Endothelial cell of umbilical vein (primary cell): ENCODE results near the gene GLIS2. TPM values are rescaled to one million over a fixed set of nuclear protein-coding genes. Genes with fewer than 3 reads are reported as not detected.
"Not testable (repeated sequence)": the region's sequence is repeated elsewhere in the genome, so short reads cannot be mapped to it uniquely, and the experiment has no call there.

Experiments used
- BruUV-seq: library from RNA; stranded (reverse); fragments of 400-500 nt; replicated peaks from 2 replicates; lab custom pipeline; 2021; lab: Mats Ljungman, UMichigan
- CTCF ChIA-PET: fragments of 300-600, 350-600 bp; sonication (Branson Sonifier 250); formaldehyde crosslinking; loops from one replicate; lab custom pipeline; 2021; ENCODE audit warnings: antibody characterized with exemption, inconsistent platforms; lab: Charles Lee
- POLR2A ChIA-PET: fragments of 300-600, 350-600 bp; sonication (Branson Sonifier 250); formaldehyde crosslinking; loops from one replicate; lab custom pipeline; 2021; ENCODE audit warnings: antibody characterized with exemption, inconsistent platforms; lab: Charles Lee
- DNase-seq: peaks from one replicate; pipeline ENCODE4 v3.0.0-alpha.2; 2011; ENCODE audit warnings: low read depth, low spot score
- FAIRE-seq: peaks from 2 replicates; lab custom pipeline; 2011; peaks lifted over from hg19 to GRCh38; lab: Jason Lieb, UNC
- H2AFZ ChIP-seq: 2 replicates; pipeline ENCODE4 v1.6.0; 2012; ENCODE audit warnings: low read depth, low read length, control low read depth, inconsistent platforms
- H3K27ac ChIP-seq: 2 replicates; pipeline ENCODE4 v1.5.1; 2011; ENCODE audit warnings: low read depth, mild to moderate bottlenecking, control low read depth, low read length, moderate library complexity; ENCODE audit not compliant: insufficient read depth
- H3K27me3 ChIP-seq, 2 experiments: 2 replicates each; pipeline versions ENCODE4 v1.6.0 to v1.6.1; 2011; ENCODE audit warnings: low read length in 2 of 2, mixed read lengths in 1 of 2; ENCODE audit not compliant: control insufficient read depth in 2 of 2, insufficient read depth in 2 of 2
- H3K36me3 ChIP-seq, 2 experiments: 2 replicates in 1 of 2; 3 replicates in 1 of 2; pipeline ENCODE4 v1.5.1; 2011; ENCODE audit warnings: low read length in 2 of 2, mild to moderate bottlenecking in 1 of 2, moderate library complexity in 1 of 2; ENCODE audit not compliant: control insufficient read depth in 2 of 2, insufficient read depth in 2 of 2; ENCODE audit errors: extremely low read depth in 1 of 2
- H3K4me1 ChIP-seq: 3 replicates; pipeline ENCODE4 v1.5.1; 2011; ENCODE audit warnings: mild to moderate bottlenecking, low read length; ENCODE audit not compliant: control insufficient read depth, insufficient read depth; ENCODE audit errors: extremely low read depth
- H3K4me2 ChIP-seq: 2 replicates; pipeline ENCODE4 v1.6.1; 2011; ENCODE audit warnings: low read length, control low read depth, mixed read lengths; ENCODE audit not compliant: insufficient read depth
- H3K4me3 ChIP-seq, 3 experiments: fragments of 200-600 bp in 1 of 3; sonication (generic), shearing (Covaris generic) in 1 of 3; replicated peaks in 1 of 3; 2 replicates each; pipeline ENCODE4 v1.5.1; 2011 to 2016; ENCODE audit warnings: control low read depth in 3 of 3, low read length in 3 of 3, mild to moderate bottlenecking in 2 of 3, inconsistent platforms in 1 of 3, low read depth in 1 of 3, moderate library complexity in 1 of 3; ENCODE audit not compliant: insufficient read depth in 1 of 3
- H3K79me2 ChIP-seq: 2 replicates; pipeline ENCODE4 v1.6.0; 2012; ENCODE audit warnings: low read length, inconsistent platforms; ENCODE audit not compliant: control insufficient read depth, insufficient read depth
- H3K9ac ChIP-seq: replicated peaks from 2 replicates; pipeline ENCODE3; 2011; ENCODE audit warnings: low read length, control low read depth; ENCODE audit not compliant: insufficient read depth; ENCODE audit errors: extremely low read depth
- H3K9me1 ChIP-seq: replicated peaks from 3 replicates; pipeline ENCODE4 v1.6.0; 2011; ENCODE audit warnings: mild to moderate bottlenecking, low read length; ENCODE audit not compliant: control insufficient read depth, insufficient read depth; ENCODE audit errors: extremely low read depth
- H3K9me3 ChIP-seq: replicated peaks from 2 replicates; pipeline ENCODE4 v1.5.1; 2012; ENCODE audit warnings: low read length, inconsistent platforms; ENCODE audit not compliant: control insufficient read depth, insufficient read depth
- H4K20me1 ChIP-seq: replicated peaks from 2 replicates; pipeline ENCODE3; 2011; ENCODE audit warnings: mild to moderate bottlenecking, low read length; ENCODE audit not compliant: control insufficient read depth, insufficient read depth; ENCODE audit errors: extremely low read depth
- FOS ChIP-seq: IDR thresholded peaks from 2 replicates; pipeline ENCODE4 v1.6.1; 2011; ENCODE audit warnings: mild to moderate bottlenecking, low read length, moderate library complexity, borderline replicate concordance; ENCODE audit not compliant: insufficient read depth
- POLR2AphosphoS5 ChIP-seq: IDR thresholded peaks from 2 replicates; pipeline ENCODE4 v1.6.1; 2012; ENCODE audit warnings: low read depth, mild to moderate bottlenecking, control low read depth, low read length, moderate library complexity; ENCODE audit not compliant: insufficient read depth
- dilution Hi-C: fragments of 300-500 bp; cut with MboI; formaldehyde crosslinking; loops from one replicate; pipeline ENCODE4 v1.15.0; 2019; ENCODE audit warnings: low sequenced_read_pairs; ENCODE audit not compliant: extremely low pct_ligation_motif_present
- intact Hi-C: fragments of 100-400 bp; cut with micrococcal nuclease; formaldehyde crosslinking; loops from one replicate; pipeline ENCODE4 v1.10.0; 2022
- polyA plus RNA-seq, 4 experiments: library from polyadenylated mRNA; depleted of rRNA in 3 of 4; stranded (reverse) in 3 of 4; unstranded in 1 of 4; fragments of >200 nt; gene quantifications; 2 replicates each; pipeline versions ENCODE4 v1.2.1 to v1.2.3, GENCODE V29; 2011 to 2012; ENCODE audit warnings: missing spikeins in 1 of 4
- total RNA-seq: library from RNA; stranded (reverse); gene quantifications from 2 replicates; pipeline ENCODE4 v1.2.3, GENCODE V29; 2021

The GLIS2 gene
- total and polyA plus RNA-seq, 2 donors (not counting 3 experiments of a cell fraction or from before 2014, with no cell fraction given), result 4.6 to 10.1 TPM

- DNase-seq, result no peak
- Histone ChIP-seq H3K27me3 (no peaks in the 10 kb centered on the region), H3K36me3 (peaks cover 3% of the 10 kb centered on the region in 2 experiments), H4K20me1 (no peaks in the 10 kb centered on the region), H3K79me2 (peaks cover 33% of the 10 kb centered on the region), H3K9me3 (no peaks in the 10 kb centered on the region), H3K4me1 (no peaks in the 10 kb centered on the region), H3K4me2 (no peak overlapping the region), H3K9me1 (no peaks in the 10 kb centered on the region), H3K9ac (no peak overlapping the region), H3K27ac (no peak overlapping the region), H3K4me3 (no peak overlapping the region), H2AFZ (no peak overlapping the region)
- no peak for FAIRE-seq
- CTCF ChIA-PET, result no interaction called here
- dilution Hi-C loops, result no loop called here
- POLR2A ChIA-PET, result no interaction called here
- intact Hi-C loops, result no loop called here
- TF ChIP-seq FOS (no peak), POLR2AphosphoS5 (no peak)
- BruUV-seq, result no TSS peak
Measured at GRCh38 chr16:4342866-4343744, 27.2 kb downstream of the GLIS2 start.

GRCh38 chr16:4344300-4344982, 28.6 kb downstream of the GLIS2 start:
- DNase-seq, dilution Hi-C loops, H4K20me1 ChIP-seq, H3K9ac ChIP-seq, H3K4me1 ChIP-seq, BruUV-seq, CTCF ChIA-PET, H3K4me3 ChIP-seq, intact Hi-C loops, H3K27ac ChIP-seq, FAIRE-seq, POLR2A ChIA-PET, H3K27me3 ChIP-seq, H3K4me2 ChIP-seq, H3K36me3 ChIP-seq, H3K9me1 ChIP-seq, H3K9me3 ChIP-seq, H2AFZ ChIP-seq: not testable (repeated sequence)
- H3K79me2 ChIP-seq, result peaks cover 39% of the 10 kb centered on the region
